HepG2 (cell line): ENCODE measurements around the gene CLIP2. TPM values are rescaled to one million over a fixed set of nuclear protein-coding genes. Genes with fewer than 3 reads are reported as not detected.
A peak's percentile ranks its signal among the peaks of the same experiment; 100 is the strongest.

Experiments used
- FOXP4 ChIP-seq: sonication (generic); formaldehyde crosslinking; IDR thresholded peaks from 2 replicates; pipeline ENCODE4 v1.4.0; 2020; ENCODE audit warnings: missing genetic modification reagents
- GLI4 ChIP-seq: sonication (generic); formaldehyde crosslinking; IDR thresholded peaks from 2 replicates; pipeline ENCODE4 v1.5.1; 2020; ENCODE audit warnings: missing genetic modification reagents, mild to moderate bottlenecking, moderate library complexity, borderline replicate concordance
- HNF4G ChIP-seq, 2 experiments: sonication (generic) in 1 of 2; formaldehyde crosslinking in 1 of 2; IDR thresholded peaks; 2 replicates each; pipeline versions ENCODE4 v1.4.0 to v1.6.1; 2011 to 2020; ENCODE audit warnings: borderline replicate concordance in 2 of 2, low read depth in 2 of 2, mild to moderate bottlenecking in 2 of 2, low read length in 1 of 2, missing genetic modification reagents in 1 of 2, moderate library complexity in 1 of 2
- KAT2B ChIP-seq: fragments of 150-350 bp; IDR thresholded peaks from 2 replicates; pipeline ENCODE4 v1.6.1; 2014; ENCODE audit warnings: low read depth, low read length, borderline replicate concordance
- MTERF4 ChIP-seq: sonication (generic); formaldehyde crosslinking; IDR thresholded peaks from 2 replicates; pipeline ENCODE4 v1.8.0; 2023; ENCODE audit warnings: mild to moderate bottlenecking, missing genetic modification reagents
- SOX6 ChIP-seq, 2 experiments: fragments of 450-650 bp in 1 of 2; sonication (generic) in 1 of 2; formaldehyde crosslinking in 1 of 2; IDR thresholded peaks; 2 replicates each; pipeline versions ENCODE4 v1.4.0 to v1.6.1; 2017 to 2020; ENCODE audit warnings: antibody characterized with exemption in 1 of 2, mild to moderate bottlenecking in 1 of 2, missing genetic modification reagents in 1 of 2
- ZBTB38 ChIP-seq: sonication (generic); formaldehyde crosslinking; IDR thresholded peaks from 2 replicates; pipeline ENCODE4 v1.5.1; 2020; ENCODE audit warnings: mild to moderate bottlenecking, missing genetic modification reagents
- ZFP1 ChIP-seq: IDR thresholded peaks from 2 replicates; pipeline ENCODE4 v1.6.1; 2016
- ZNF205 ChIP-seq: IDR thresholded peaks from 2 replicates; pipeline ENCODE4 v1.6.1; 2018; ENCODE audit warnings: missing biosample characterization, missing genetic modification reagents
- ZXDC ChIP-seq: sonication (generic); formaldehyde crosslinking; IDR thresholded peaks from 2 replicates; pipeline ENCODE4 v1.5.0; 2020; ENCODE audit warnings: mild to moderate bottlenecking, missing genetic modification reagents
- polyA plus RNA-seq, 8 experiments: library from polyadenylated mRNA; depleted of rRNA in 3 of 8; stranded (reverse) in 7 of 8; unstranded in 1 of 8; fragments of >200 nt; fragmentation: Illumina TruSeq in 4 of 8; extraction: Trizol in 4 of 8; gene quantifications; 2 replicates each; pipeline versions ENCODE4 v1.2.1 to v1.2.3, GENCODE V29; 2011 to 2016; ENCODE audit warnings: low read depth in 4 of 8, missing spikeins in 1 of 8, mixed read lengths in 1 of 8; ENCODE audit not compliant: insufficient read depth in 1 of 8
- total RNA-seq, 5 experiments: library from RNA; depleted of rRNA; stranded (reverse); fragments of >200 nt; fragmentation: Illumina TruSeq; extraction: Trizol; gene quantifications; 2 replicates each; pipeline ENCODE4 v1.2.3, GENCODE V29; 2016; ENCODE audit warnings: low read depth in 1 of 5
- TF ChIP-seq, protein P1 (sequence below), 2 experiments: fragments of 450-650 bp in 1 of 2; sonication (generic) in 1 of 2; formaldehyde crosslinking in 1 of 2; IDR thresholded peaks; 2 replicates each; pipeline versions ENCODE4 v1.6.1 to v1.8.0; 2016 to 2022; ENCODE audit warnings: antibody characterized with exemption in 1 of 2, mild to moderate bottlenecking in 1 of 2, missing genetic modification reagents in 1 of 2

CLIP2 gene
- total and polyA plus RNA-seq, 2 of the 13 experiments (the other 11 are each of a cell fraction or from before 2014, with no cell fraction given): 6.5 to 17.4 TPM

DNA sequence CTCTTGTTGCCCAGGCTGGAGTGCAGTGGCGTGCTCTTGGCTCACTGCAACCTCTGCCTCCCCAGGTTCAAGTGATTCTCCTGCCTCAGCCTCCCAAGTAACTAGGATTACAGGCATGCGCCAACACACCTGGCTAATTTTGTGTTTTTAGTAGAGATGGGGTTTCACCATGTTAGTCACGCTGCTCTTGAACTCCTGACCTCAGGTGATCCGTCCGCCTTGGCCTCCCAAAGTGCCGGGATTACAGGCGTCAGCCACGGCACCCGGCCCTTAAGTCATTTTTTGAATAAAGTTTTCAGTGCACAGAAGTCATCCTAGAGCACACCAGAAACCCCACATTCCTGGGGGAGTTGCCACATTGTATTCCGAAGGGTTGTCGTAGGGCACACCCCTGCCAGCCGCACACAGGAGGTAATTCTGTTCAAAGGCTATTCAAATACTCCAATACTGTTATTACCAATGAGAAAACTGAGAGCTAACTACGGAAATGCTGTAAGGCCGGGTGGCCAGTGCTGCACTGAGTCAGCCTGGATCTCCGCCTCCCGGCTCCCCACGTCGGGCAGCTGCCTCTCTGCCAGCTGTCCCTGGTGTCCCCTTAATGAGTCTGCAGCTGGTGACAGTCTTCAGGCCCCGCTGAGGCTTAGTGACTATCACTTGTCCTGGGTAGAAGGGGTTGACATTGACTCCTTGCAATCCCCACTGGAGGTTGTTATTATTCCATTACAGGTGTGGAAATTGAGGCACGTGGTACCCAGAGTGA lies 26.4 kb upstream of the CLIP2 start (continued):
- TF ChIP-seq, protein P1, sequence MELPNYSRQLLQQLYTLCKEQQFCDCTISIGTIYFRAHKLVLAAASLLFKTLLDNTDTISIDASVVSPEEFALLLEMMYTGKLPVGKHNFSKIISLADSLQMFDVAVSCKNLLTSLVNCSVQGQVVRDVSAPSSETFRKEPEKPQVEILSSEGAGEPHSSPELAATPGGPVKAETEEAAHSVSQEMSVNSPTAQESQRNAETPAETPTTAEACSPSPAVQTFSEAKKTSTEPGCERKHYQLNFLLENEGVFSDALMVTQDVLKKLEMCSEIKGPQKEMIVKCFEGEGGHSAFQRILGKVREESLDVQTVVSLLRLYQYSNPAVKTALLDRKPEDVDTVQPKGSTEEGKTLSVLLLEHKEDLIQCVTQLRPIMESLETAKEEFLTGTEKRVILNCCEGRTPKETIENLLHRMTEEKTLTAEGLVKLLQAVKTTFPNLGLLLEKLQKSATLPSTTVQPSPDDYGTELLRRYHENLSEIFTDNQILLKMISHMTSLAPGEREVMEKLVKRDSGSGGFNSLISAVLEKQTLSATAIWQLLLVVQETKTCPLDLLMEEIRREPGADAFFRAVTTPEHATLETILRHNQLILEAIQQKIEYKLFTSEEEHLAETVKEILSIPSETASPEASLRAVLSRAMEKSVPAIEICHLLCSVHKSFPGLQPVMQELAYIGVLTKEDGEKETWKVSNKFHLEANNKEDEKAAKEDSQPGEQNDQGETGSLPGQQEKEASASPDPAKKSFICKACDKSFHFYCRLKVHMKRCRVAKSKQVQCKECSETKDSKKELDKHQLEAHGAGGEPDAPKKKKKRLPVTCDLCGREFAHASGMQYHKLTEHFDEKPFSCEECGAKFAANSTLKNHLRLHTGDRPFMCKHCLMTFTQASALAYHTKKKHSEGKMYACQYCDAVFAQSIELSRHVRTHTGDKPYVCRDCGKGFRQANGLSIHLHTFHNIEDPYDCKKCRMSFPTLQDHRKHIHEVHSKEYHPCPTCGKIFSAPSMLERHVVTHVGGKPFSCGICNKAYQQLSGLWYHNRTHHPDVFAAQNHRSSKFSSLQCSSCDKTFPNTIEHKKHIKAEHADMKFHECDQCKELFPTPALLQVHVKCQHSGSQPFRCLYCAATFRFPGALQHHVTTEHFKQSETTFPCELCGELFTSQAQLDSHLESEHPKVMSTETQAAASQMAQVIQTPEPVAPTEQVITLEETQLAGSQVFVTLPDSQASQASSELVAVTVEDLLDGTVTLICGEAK (IDR thresholded peaks at IDR 0.05): peak; percentile 57
- TF ChIP-seq, protein P1 (CRISPR knock-in tag; IDR thresholded peaks at IDR 0.05): peak; percentile 97
- TF ChIP-seq ZXDC: no peak
- no peak for TF ChIP-seq SOX6 (IDR thresholded peaks at IDR 0.05)
- peak; percentile 30; the same call in 1 of the 2 replicates for TF ChIP-seq SOX6 (CRISPR knock-in tag; IDR thresholded peaks at IDR 0.05)
- TF ChIP-seq MTERF4 (CRISPR knock-in tag): no peak
- no peak for TF ChIP-seq ZFP1 (CRISPR knock-in tag)
- TF ChIP-seq HNF4G (IDR thresholded peaks at IDR 0.05; ENCODE audit: borderline replicate concordance, low read depth, low read length): no peak
- TF ChIP-seq HNF4G (CRISPR knock-in tag; IDR thresholded peaks at IDR 0.05; ENCODE audit: borderline replicate concordance, low read depth): no peak
- no peak for TF ChIP-seq FOXP4 (CRISPR knock-in tag)
- 0 out of 2 replicates have a peak, but pooled peaks have one; percentile 43 for TF ChIP-seq ZNF205 (CRISPR knock-in tag)
- TF ChIP-seq KAT2B: no peak
- no peak for TF ChIP-seq ZBTB38 (CRISPR knock-in tag)
- TF ChIP-seq GLI4 (CRISPR knock-in tag): no peak
